CD4-positive, alpha-beta T cell treated with Interleukin-10 for 1 hour (primary cell): ENCODE measurements around the gene SYNE1.
A peak's percentile ranks its signal among the peaks of the same experiment; 100 is the strongest.
"Not testable (repeated sequence)": the region's sequence is repeated elsewhere in the genome, so short reads cannot be mapped to it uniquely, and the experiment has no call there.

Experiments
- DNase-seq: peaks from one replicate; pipeline ENCODE4 v3.0.0-alpha.2; 2020

SYNE1 gene

GRCh38 chr6:152557502-152557901, 79.7 kb downstream of the SYNE1 start:
- DNase-seq = no peak

- DNase-seq = no peak
These were observed 82.3 kb downstream of the SYNE1 start for GRCh38 chr6:152554851-152555250.

- peak; percentile 49 for DNase-seq
These were observed 84.4 kb downstream of the SYNE1 start for GRCh38 chr6:152552616-152553209.

- DNase-seq = no peak
These were observed 93.6 kb downstream of the SYNE1 start for GRCh38 chr6:152543519-152543918.

GRCh38 chr6:152540381-152540780, 96.8 kb downstream of the SYNE1 start:
- DNase-seq = no peak

GRCh38 chr6:152534541-152534940, 102.6 kb downstream of the SYNE1 start:
- DNase-seq = no peak

- no peak for DNase-seq
These were observed 104.4 kb downstream of the SYNE1 start for GRCh38 chr6:152532556-152533422.

- DNase-seq = no peak
These were observed 105.5 kb downstream of the SYNE1 start for GRCh38 chr6:152531659-152532058.

- DNase-seq = no peak
These were observed 107.8 kb downstream of the SYNE1 start for GRCh38 chr6:152529369-152529768.

- DNase-seq = not testable (repeated sequence)
These were observed 123.0 kb downstream of the SYNE1 start for GRCh38 chr6:152514120-152514519.

GRCh38 chr6:152509916-152510315, 127.2 kb downstream of the SYNE1 start:
- no peak for DNase-seq

GRCh38 chr6:152508477-152508876, 128.7 kb downstream of the SYNE1 start:
- no peak for DNase-seq

GRCh38 chr6:152503546-152503945, 133.6 kb downstream of the SYNE1 start:
- no peak for DNase-seq

- no peak for DNase-seq
These were observed 134.6 kb downstream of the SYNE1 start for GRCh38 chr6:152502421-152503188.

- DNase-seq = no peak
These were observed 137.2 kb downstream of the SYNE1 start for GRCh38 chr6:152499931-152500330.

- DNase-seq = no peak
These were observed 140.4 kb downstream of the SYNE1 start for GRCh38 chr6:152496731-152497130.

- DNase-seq = not testable (repeated sequence)
These were observed 141.7 kb downstream of the SYNE1 start for GRCh38 chr6:152495456-152495855.

GRCh38 chr6:152492281-152492680, 144.9 kb downstream of the SYNE1 start:
- DNase-seq = not testable (repeated sequence)

- not testable (repeated sequence) for DNase-seq
These were observed 145.7 kb downstream of the SYNE1 start for GRCh38 chr6:152491501-152491900.

GRCh38 chr6:152490971-152491378, 146.2 kb downstream of the SYNE1 start:
- not testable (repeated sequence) for DNase-seq

GRCh38 chr6:152484806-152485205, 152.4 kb downstream of the SYNE1 start:
- no peak for DNase-seq

- DNase-seq = no peak
These were observed 154.9 kb downstream of the SYNE1 start for GRCh38 chr6:152482289-152482688.

- no peak for DNase-seq
These were observed 158.7 kb downstream of the SYNE1 start for GRCh38 chr6:152478377-152479010.
